Muscle of leg (tissue), 16 donors: ENCODE measurements around the gene VEZF1. TPM values are rescaled to one million over a fixed set of nuclear protein-coding genes. Genes with fewer than 3 reads are reported as not detected.

Experiments used
- DNase-seq: peaks from one replicate; pipeline ENCODE4 v3.0.0; 2013
- H3K27ac ChIP-seq: one replicate; pipeline ENCODE4 v1.5.1; 2013; ENCODE audit warnings: mild to moderate bottlenecking, low read length, control low read depth
- H3K27me3 ChIP-seq: one replicate; pipeline ENCODE4 v1.6.1; 2013; ENCODE audit warnings: low read length; ENCODE audit not compliant: control insufficient read depth, insufficient read depth
- H3K36me3 ChIP-seq: one replicate; pipeline ENCODE4 v1.6.1; 2013; ENCODE audit warnings: low read length; ENCODE audit not compliant: control insufficient read depth, insufficient read depth
- H3K4me1 ChIP-seq: one replicate; pipeline ENCODE4 v1.6.1; 2013; ENCODE audit warnings: low read length; ENCODE audit not compliant: control insufficient read depth, insufficient read depth
- H3K4me3 ChIP-seq: one replicate; pipeline ENCODE4 v1.5.1; 2013; ENCODE audit warnings: low read length, control low read depth
- H3K9me3 ChIP-seq: replicated peaks from 2 replicates; pipeline ENCODE4 v1.6.1; 2013; ENCODE audit warnings: low read depth, low read length; ENCODE audit not compliant: control insufficient read depth
- WGBS: methylation state at CpG from one replicate; pipeline ENCODE4 v1.1.5; 2013; ENCODE audit warnings: missing lambda C conversion rate; ENCODE audit not compliant: insufficient coverage; 5-methylcytosine and 5-hydroxymethylcytosine counted together
- long read RNA-seq, 11 donors: transcript quantifications; one replicate each; lab custom pipeline, GENCODE V29; 2026
- polyA plus RNA-seq, 8 donors: library from polyadenylated mRNA; unstranded; fragments of 120-200 nt; gene quantifications; one replicate each; pipeline versions ENCODE4 v1.2.1 to v1.2.3, GENCODE V29; 2013; ENCODE audit warnings: inconsistent platforms in 1 of 8, low replicate concordance in 1 of 8; ENCODE audit not compliant: insufficient read length in 8 of 8, insufficient read depth in 1 of 8
- total RNA-seq: library from RNA; stranded (reverse); fragments of 120-200 nt; gene quantifications from one replicate; pipeline ENCODE4 v1.2.4, GENCODE V29; 2013

Gene VEZF1
- total RNA-seq, result 39.9 TPM
- polyA plus RNA-seq, result 10 to 100 TPM; 36.7 to 54.7 (median 45.7) TPM
- long read RNA-seq, donor 1, partial matches to known transcripts, result 0 of 3 reads
- long read RNA-seq, donor 1, other reads (novel, unspliced or antisense), result 0 of 3 reads
- long read RNA-seq, donor 2, result 0 reads
- long read RNA-seq, donor 3, transcript VEZF1-202 (6 exons, 2,321 nt), result major isoform, 11 of 26 reads
- long read RNA-seq, donor 3, partial matches to known transcripts, result 13 of 26 reads
- long read RNA-seq, donor 3, other reads (novel, unspliced or antisense), result 0 of 26 reads
- long read RNA-seq, donor 4, partial matches to known transcripts, result 5 of 8 reads
- long read RNA-seq, donor 4, other reads (novel, unspliced or antisense), result 0 of 8 reads
- long read RNA-seq, donor 5, transcript VEZF1-202 (6 exons, 2,321 nt), result major isoform, 15 of 53 reads
- long read RNA-seq, donor 5, transcript VEZF1-201 (5 exons, 3,948 nt), result minor isoform, 7 of 53 reads
- long read RNA-seq, donor 5, partial matches to known transcripts, result 31 of 53 reads
- long read RNA-seq, donor 5, other reads (novel, unspliced or antisense), result 0 of 53 reads
- long read RNA-seq, donor 6, transcript VEZF1-202 (6 exons, 2,321 nt), result major isoform, 11 of 21 reads
- long read RNA-seq, donor 6, partial matches to known transcripts, result 10 of 21 reads
- long read RNA-seq, donor 6, other reads (novel, unspliced or antisense), result 0 of 21 reads
- long read RNA-seq, donor 7, transcript VEZF1-202 (6 exons, 2,321 nt), result major isoform, 8 of 9 reads
- long read RNA-seq, donor 7, partial matches to known transcripts, result 0 of 9 reads
- long read RNA-seq, donor 7, other reads (novel, unspliced or antisense), result 0 of 9 reads
- long read RNA-seq, donor 8, transcript VEZF1-202 (6 exons, 2,321 nt), result major isoform, 8 of 32 reads
- long read RNA-seq, donor 8, partial matches to known transcripts, result 23 of 32 reads
- long read RNA-seq, donor 8, other reads (novel, unspliced or antisense), result 0 of 32 reads
- long read RNA-seq, donor 9, transcript VEZF1-202 (6 exons, 2,321 nt), result major isoform, 6 of 7 reads
- long read RNA-seq, donor 9, partial matches to known transcripts, result 0 of 7 reads
- long read RNA-seq, donor 9, other reads (novel, unspliced or antisense), result 0 of 7 reads
- long read RNA-seq, donor 10, transcript VEZF1-202 (6 exons, 2,321 nt), result major isoform, 7 of 15 reads
- long read RNA-seq, donor 10, partial matches to known transcripts, result 7 of 15 reads
- long read RNA-seq, donor 10, other reads (novel, unspliced or antisense), result 0 of 15 reads
- long read RNA-seq, donor 11, transcript VEZF1-202 (6 exons, 2,321 nt), result major isoform, 10 of 10 reads
- long read RNA-seq, donor 11, partial matches to known transcripts, result 0 of 10 reads
- long read RNA-seq, donor 11, other reads (novel, unspliced or antisense), result 0 of 10 reads

- H3K4me3 ChIP-seq, result peak within 1 kb of the TSS; percentile 87
Observed at GRCh38 chr17:57987581-57988300, at the start of gene VEZF1. TSS of gene VEZF1 (minus strand) at chr17:57988254. CDS start at chr17:57988111, 143 bp downstream.

GRCh38 chr17:58032691-58033415, 44.8 kb upstream of the VEZF1 start:
- 66% methylated on average over 2 of the region's 6 CpGs for WGBS
- no peaks in the 10 kb centered on the region for H3K4me1 ChIP-seq
- no peaks in the 10 kb centered on the region for H3K9me3 ChIP-seq
- H3K27me3 ChIP-seq, result no peaks in the 10 kb centered on the region
- H3K27ac ChIP-seq, result no peak overlapping the region
- no peak overlapping the region for H3K4me3 ChIP-seq
- no peak for DNase-seq
- H3K36me3 ChIP-seq, result no peaks in the 10 kb centered on the region

More at GRCh38 chr17:57987581-57988300, at the start of gene VEZF1:
- Histone ChIP-seq H3K27me3 (no peaks in the 10 kb centered on the region), H3K4me1 (peaks cover 30% of the 10 kb centered on the region), H3K36me3 (peaks cover 4% of the 10 kb centered on the region), H3K9me3 (no peaks in the 10 kb centered on the region), H3K27ac (peak within 1 kb of the TSS; percentile 98)
- 0% methylated on average over 23 of the region's 74 CpGs for whole genome bisulfite sequencing
- peak; percentile 90 for DNase-seq

GRCh38 chr17:58028578-58028977, 40.5 kb upstream of the VEZF1 start:
- Histone ChIP-seq H3K27me3 (peaks cover 2% of the 10 kb centered on the region), H3K4me3 (no peak overlapping the region), H3K9me3 (no peaks in the 10 kb centered on the region), H3K36me3 (no peaks in the 10 kb centered on the region), H3K4me1 (no peaks in the 10 kb centered on the region), H3K27ac (no peak overlapping the region)
- no peak for DNase-seq

- DNase-seq, result no peak
- Histone ChIP-seq H3K4me1 (no peaks in the 10 kb centered on the region), H3K27me3 (no peaks in the 10 kb centered on the region), H3K27ac (no peak overlapping the region), H3K9me3 (no peaks in the 10 kb centered on the region), H3K4me3 (no peak overlapping the region), H3K36me3 (no peaks in the 10 kb centered on the region)
- WGBS, result 93% methylated on average over 3 of the region's 9 CpGs
Observed at GRCh38 chr17:58020401-58020800, 32.3 kb upstream of the VEZF1 start.

GRCh38 chr17:58019521-58019920, 31.5 kb upstream of the VEZF1 start:
- DNase-seq, result no peak
- H3K4me1 ChIP-seq, result no peaks in the 10 kb centered on the region
- H3K4me3 ChIP-seq, result no peak overlapping the region
- no peaks in the 10 kb centered on the region for H3K27me3 ChIP-seq
- H3K27ac ChIP-seq, result no peak overlapping the region
- no peaks in the 10 kb centered on the region for H3K9me3 ChIP-seq
- H3K36me3 ChIP-seq, result no peaks in the 10 kb centered on the region

GRCh38 chr17:58019039-58019438, 31.0 kb upstream of the VEZF1 start:
- DNase-seq, result no peak
- Histone ChIP-seq H3K36me3 (no peaks in the 10 kb centered on the region), H3K27me3 (no peaks in the 10 kb centered on the region), H3K4me1 (no peaks in the 10 kb centered on the region), H3K4me3 (no peak overlapping the region), H3K9me3 (no peaks in the 10 kb centered on the region), H3K27ac (no peak overlapping the region)
- WGBS, result no CpG with 5 or more reads among the region's 3 CpGs

- Histone ChIP-seq H3K27ac (no peak overlapping the region), H3K36me3 (peaks cover 6% of the 10 kb centered on the region), H3K4me3 (no peak overlapping the region), H3K4me1 (peaks cover 8% of the 10 kb centered on the region), H3K9me3 (no peaks in the 10 kb centered on the region), H3K27me3 (no peaks in the 10 kb centered on the region)
- 96% methylated on average over 8 of the region's 10 CpGs for WGBS
- DNase-seq, result no peak
Observed at GRCh38 chr17:58010067-58010799, 22.2 kb upstream of the VEZF1 start.

GRCh38 chr17:58007781-58008706, 20.0 kb upstream of the VEZF1 start:
- Histone ChIP-seq H3K27ac (peak overlapping the region; percentile 99), H3K4me1 (peaks cover 13% of the 10 kb centered on the region), H3K36me3 (peaks cover 20% of the 10 kb centered on the region), H3K4me3 (peak overlapping the region; percentile 96), H3K27me3 (no peaks in the 10 kb centered on the region), H3K9me3 (no peaks in the 10 kb centered on the region)
- DNase-seq, result no peak
- 21% methylated on average over 28 of the region's 47 CpGs for WGBS
